Iris pigment epithelial cell (primary cell): ENCODE measurements around the gene ABCC6.

Source experiments
- DNase-seq: peaks from one replicate; pipeline ENCODE4 v3.0.0-alpha.2; 2011; ENCODE audit warnings: low read depth

ABCC6 gene

GRCh38 chr16:16141784-16142396, 81.4 kb downstream of the ABCC6 start:
- DNase-seq: no peak

DNA sequence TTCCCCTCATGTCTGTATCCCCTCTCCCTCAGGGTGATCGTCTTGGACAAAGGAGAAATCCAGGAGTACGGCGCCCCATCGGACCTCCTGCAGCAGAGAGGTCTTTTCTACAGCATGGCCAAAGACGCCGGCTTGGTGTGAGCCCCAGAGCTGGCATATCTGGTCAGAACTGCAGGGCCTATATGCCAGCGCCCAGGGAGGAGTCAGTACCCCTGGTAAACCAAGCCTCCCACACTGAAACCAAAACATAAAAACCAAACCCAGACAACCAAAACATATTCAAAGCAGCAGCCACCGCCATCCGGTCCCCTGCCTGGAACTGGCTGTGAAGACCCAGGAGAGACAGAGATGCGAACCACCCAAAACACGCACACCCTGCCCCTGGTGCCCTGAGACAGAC, 82.2 kb downstream of the ABCC6 start:
- DNase-seq: no peak

GRCh38 chr16:16140537-16140936, 82.8 kb downstream of the ABCC6 start:
- DNase-seq: no peak

GRCh38 chr16:16139806-16140205, 83.5 kb downstream of the ABCC6 start:
- no peak for DNase-seq

DNA sequence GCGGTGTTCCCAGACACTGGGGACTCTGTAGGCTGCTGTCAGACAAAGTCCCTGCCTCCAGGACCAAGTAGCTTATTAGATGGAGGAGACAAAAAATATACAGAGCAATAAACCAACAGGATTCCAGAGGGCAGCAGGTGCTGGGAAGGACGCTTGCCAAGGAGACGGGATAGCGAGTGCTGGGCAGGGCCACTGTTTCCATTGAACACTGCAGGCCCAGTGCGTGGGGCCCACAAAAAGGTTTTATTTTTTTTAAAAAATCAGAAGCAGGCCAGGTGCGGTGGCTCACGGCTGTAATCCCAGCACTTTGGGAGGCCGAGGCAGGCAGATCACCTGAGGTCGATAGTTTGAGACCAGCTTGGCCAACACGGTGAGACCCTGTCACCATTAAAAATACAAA, 84.2 kb downstream of the ABCC6 start:
- no peak for DNase-seq

GRCh38 chr16:16138034-16138635, 85.2 kb downstream of the ABCC6 start:
- DNase-seq: no peak

GRCh38 chr16:16137110-16137509, 86.2 kb downstream of the ABCC6 start:
- DNase-seq: no peak

GRCh38 chr16:16136588-16136987, 86.7 kb downstream of the ABCC6 start:
- no peak for DNase-seq

DNA sequence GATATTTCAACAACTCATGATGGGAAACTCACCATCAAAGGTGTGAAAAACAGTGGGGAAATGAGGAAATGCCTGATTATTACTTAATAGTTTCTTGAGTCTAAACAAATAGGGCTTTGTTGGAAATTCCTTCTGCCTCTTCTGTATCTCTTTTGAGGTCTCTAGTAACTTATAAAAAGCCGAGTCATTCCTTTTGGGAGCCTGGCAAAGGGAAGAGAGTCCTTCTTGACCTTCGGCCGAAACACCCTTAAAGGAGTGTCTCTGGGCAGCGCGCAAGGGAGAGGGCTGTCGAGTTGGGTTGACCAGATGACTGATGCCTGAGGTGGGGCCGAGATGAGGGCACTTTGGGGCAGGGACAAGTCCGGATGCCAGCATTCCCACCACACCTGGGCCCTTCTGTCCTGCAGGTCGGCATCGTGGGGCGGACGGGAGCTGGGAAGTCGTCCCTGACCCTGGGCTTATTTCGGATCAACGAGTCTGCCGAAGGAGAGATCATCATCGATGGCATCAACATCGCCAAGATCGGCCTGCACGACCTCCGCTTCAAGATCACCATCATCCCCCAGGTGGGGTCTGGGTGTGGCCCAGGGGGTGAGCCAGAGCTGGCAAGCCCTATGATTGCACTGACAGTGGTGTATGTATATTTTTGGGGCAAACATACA, 89.2 kb downstream of the ABCC6 start:
- DNase-seq: no peak

- no peak for DNase-seq
Observed at GRCh38 chr16:16131659-16132058, 91.6 kb downstream of the ABCC6 start.

- no peak for DNase-seq
Observed at GRCh38 chr16:16131204-16131603, 92.1 kb downstream of the ABCC6 start.

GRCh38 chr16:16127469-16128116, 95.7 kb downstream of the ABCC6 start:
- DNase-seq: peak; percentile 65

DNA sequence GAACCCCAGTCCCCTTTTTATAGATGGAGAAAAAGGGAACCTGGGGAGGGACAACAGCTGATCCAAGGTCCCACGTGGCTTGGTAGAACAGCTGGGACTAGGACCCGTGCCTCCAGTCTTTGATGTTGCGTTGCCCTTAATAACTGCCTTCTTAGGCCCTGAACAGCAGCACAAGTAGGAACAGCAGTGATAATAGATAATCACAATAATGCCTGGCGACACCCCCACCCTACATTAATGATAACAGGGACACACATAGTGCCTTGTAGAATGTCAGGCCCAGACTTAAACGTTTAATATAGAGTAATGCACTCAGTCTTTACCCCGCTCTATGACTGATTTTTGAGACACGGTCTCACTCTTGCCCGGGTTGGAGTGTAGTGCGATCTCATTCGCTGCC, 96.4 kb downstream of the ABCC6 start:
- DNase-seq: no peak

DNA sequence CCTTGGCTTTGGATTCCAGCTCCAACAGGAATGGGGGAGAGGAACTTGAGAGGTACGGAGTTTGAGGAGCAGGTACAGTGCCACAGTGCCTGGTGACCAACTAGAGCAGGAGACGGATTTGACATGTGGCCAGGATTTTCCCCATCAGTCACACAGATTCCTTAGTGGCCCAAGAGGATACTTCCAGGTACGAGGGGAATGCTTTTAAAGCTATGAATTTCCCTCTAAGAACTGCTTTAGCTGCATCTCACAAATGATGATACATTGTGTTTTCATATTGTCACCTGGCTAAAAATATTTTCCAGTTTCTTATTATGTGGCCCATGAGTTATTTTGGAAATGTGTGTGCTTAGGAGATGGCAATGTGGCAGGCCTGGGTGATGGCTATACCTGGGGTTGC, 98.3 kb downstream of the ABCC6 start:
- DNase-seq: no peak

- no peak for DNase-seq
Observed at GRCh38 chr16:16124438-16124837, 98.9 kb downstream of the ABCC6 start.

GRCh38 chr16:16122264-16122663, 101.0 kb downstream of the ABCC6 start:
- DNase-seq: no peak

GRCh38 chr16:16121185-16121727, 102.0 kb downstream of the ABCC6 start:
- DNase-seq: no peak

DNA sequence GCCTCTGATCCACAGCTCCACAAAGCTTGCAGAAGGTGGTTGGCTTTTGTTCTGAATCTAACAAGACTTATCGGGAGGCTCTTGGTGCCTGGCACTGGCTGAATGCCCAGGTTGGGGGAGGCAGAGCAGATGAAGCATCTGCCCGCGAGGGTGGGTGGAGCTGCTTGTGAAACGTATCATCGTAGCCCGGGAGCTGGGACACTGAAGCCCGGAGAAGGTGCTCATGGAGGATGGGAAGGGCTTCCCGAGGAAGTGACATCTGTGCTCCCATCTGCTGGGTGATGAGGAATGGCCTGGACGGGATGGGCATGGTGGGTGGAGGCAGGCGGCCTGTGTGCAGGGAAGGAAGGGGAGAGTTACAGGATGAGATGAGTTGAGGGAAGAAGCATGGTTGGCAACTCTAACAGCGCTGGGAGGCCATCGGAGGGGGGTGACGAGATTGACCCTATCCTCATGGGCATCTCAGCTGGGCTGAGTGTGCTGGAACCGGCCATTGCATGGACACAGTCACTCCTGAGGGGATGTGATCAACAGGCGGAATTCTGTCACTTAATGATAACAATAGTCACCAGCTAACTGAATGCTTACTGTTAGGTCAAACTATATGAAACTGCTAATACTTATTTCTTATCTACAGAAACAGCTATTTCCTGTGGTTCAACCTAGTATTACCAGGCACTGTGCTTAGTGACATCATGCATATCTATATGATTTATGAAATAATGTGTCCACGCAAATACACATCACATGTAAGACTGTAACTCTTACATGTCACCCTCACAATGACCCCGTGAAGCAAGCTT, 102.7 kb downstream of the ABCC6 start:
- DNase-seq: peak; percentile 28

- DNase-seq: no peak
Observed at GRCh38 chr16:16120044-16120381, 103.3 kb downstream of the ABCC6 start.

GRCh38 chr16:16118337-16118736, 105.0 kb downstream of the ABCC6 start:
- DNase-seq: no peak

DNA sequence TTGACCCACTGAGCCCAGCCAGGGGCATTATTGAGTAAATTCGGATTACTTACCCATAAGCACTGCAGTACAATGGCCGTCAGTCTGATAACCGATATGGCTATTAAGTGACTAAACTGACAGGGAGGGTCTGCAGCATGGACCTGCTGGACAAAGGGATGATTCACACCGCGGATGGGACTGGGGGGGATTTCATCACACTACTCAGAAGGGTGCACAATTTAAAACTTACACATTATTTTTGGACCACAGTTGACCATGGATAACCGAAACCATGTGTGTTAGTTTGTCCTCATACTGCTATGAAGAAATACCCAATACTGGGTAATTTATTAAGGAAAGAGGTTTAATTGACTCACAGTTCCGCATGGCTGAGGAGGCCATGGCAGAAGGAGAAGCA, 106.5 kb downstream of the ABCC6 start:
- no peak for DNase-seq

DNA sequence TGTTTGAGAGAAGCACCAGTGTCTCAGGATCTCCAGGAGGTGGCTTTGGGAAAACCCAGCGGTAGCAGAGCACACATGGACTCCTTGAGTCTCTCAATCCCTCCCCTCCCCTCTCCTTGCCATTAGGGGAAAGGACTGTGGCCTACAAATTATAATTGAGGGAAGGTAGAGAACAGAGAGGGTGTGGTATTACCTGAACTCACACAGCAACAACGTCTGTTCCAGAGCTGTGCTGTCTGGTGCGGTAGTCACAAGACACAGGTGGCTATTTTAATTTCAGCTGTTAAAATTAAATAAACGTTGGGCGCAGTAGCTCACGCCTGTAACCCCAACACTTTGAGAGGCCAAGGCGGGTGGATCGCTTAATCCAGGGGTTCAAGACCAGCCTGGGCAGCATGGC, 110.2 kb downstream of the ABCC6 start:
- no peak for DNase-seq
